RWPE2 (cell line): ENCODE results near the gene DNAJC18.

Experiments
- ATAC-seq: fragments of 200-7000 bp; cut with Tn5 transposase; 3 replicates; pipeline ENCODE4 v1.9.1; 2021; ENCODE audit warnings: low read depth
- DNase-seq: peaks from one replicate; pipeline ENCODE4 v3.0.0-alpha.2; 2020; ENCODE audit warnings: low spot score
- H3K27ac ChIP-seq: fragments of 450-650 bp; 2 replicates; pipeline ENCODE4 v1.5.1; 2017; ENCODE audit warnings: mild to moderate bottlenecking; ENCODE audit not compliant: poor library complexity, severe bottlenecking
- H3K27me3 ChIP-seq: fragments of 250-450 bp; sonication (Bioruptor Pico); 2 replicates; pipeline ENCODE4 v1.5.1; 2021; ENCODE audit warnings: mild to moderate bottlenecking, moderate library complexity; ENCODE audit not compliant: insufficient read depth, poor library complexity, severe bottlenecking
- H3K36me3 ChIP-seq: fragments of 250-450 bp; sonication (Bioruptor Pico); 2 replicates; pipeline ENCODE4 v1.5.1; 2020; ENCODE audit warnings: low read depth, mild to moderate bottlenecking, moderate library complexity
- H3K4me1 ChIP-seq: fragments of 250-450 bp; sonication (Bioruptor Pico); 2 replicates; pipeline ENCODE4 v1.5.1; 2021; ENCODE audit warnings: mild to moderate bottlenecking, moderate library complexity; ENCODE audit not compliant: insufficient read depth, poor library complexity, severe bottlenecking
- H3K4me3 ChIP-seq: fragments of 250-450 bp; sonication (Bioruptor Pico); 2 replicates; pipeline ENCODE4 v1.5.1; 2021; ENCODE audit warnings: mild to moderate bottlenecking, moderate library complexity; ENCODE audit not compliant: severe bottlenecking
- H3K9me3 ChIP-seq: fragments of 250-450 bp; sonication (Bioruptor Pico); 2 replicates; pipeline ENCODE4 v1.5.1; 2021; ENCODE audit warnings: mild to moderate bottlenecking, moderate library complexity; ENCODE audit not compliant: severe bottlenecking
- CTCF ChIP-seq: fragments of 450-650 bp; IDR thresholded peaks from one replicate; pipeline ENCODE4 v1.5.1; 2017; ENCODE audit warnings: mild to moderate bottlenecking, moderate library complexity; ENCODE audit not compliant: poor library complexity, severe bottlenecking

DNAJC18 gene

DNA sequence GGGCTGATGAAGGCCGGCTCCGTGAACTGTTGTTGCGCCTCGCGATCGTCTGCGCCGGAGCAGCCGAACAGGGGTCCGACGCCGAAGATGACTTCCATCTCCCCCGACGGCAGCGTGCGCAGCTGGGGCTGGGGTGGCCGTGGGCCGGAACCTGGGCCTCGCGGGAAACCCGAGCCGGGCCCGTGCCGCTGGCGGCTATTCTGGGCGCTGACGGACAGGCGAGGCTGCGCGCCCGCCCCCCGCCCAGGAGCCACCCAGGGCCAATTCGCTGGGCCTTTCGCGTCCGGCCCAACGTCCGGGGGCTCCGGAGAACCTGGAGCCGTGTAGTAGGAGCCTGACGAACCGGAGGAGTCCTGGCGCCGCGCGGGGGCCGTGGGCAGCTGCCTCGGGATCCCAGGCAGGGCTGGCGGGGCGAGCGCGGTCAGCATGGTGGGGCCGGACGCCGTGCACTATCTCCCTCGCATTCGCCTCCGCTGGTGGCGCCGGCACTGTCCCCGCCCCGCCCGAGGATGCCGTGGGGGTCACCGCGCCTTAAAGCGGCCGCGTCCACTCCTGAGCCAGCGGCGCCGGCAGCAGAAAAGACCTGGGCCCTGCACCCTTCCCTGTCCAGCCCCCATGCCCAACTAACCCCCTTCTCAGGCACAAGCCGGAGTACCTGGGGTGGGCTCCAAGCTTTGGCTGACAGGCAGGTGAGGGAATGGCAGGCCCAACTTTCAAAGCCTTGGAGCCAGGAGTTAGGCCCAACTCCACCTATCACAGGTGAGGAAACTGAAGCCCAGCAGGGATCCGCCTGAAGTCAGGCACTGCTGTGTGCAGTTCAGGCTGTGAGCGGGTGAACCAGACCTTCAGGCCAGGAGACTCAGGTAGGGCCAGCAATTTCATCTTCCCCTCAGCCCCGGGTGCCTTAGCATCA, 44.4 kb downstream of the DNAJC18 start, which contains the start of gene PROB1:
PROB1 (minus strand) TSS at position 451 of the 913 bp plus-strand sequence; CDS start at position 428, 23 bp downstream.
- no peak for TF ChIP-seq CTCF
- H3K4me1 ChIP-seq: peaks cover 12% of the 10 kb centered on the region
- ATAC-seq (no peak), DNase-seq (no peak)
- H3K4me3 ChIP-seq: no peak within 1 kb of the TSS
- no peaks in the 10 kb centered on the region for H3K9me3 ChIP-seq
- H3K27me3 ChIP-seq: no peaks in the 10 kb centered on the region
- H3K36me3 ChIP-seq: no peaks in the 10 kb centered on the region
- no peak within 1 kb of the TSS for H3K27ac ChIP-seq

- peaks cover 12% of the 10 kb centered on the region for H3K4me1 ChIP-seq
- H3K27me3 ChIP-seq: no peaks in the 10 kb centered on the region
- no peaks in the 10 kb centered on the region for H3K9me3 ChIP-seq
- no peaks in the 10 kb centered on the region for H3K36me3 ChIP-seq
- H3K4me3 ChIP-seq: no peak overlapping the region
- TF ChIP-seq CTCF: no peak
- no peak overlapping the region for H3K27ac ChIP-seq
- DNase-seq (no peak), ATAC-seq (no peak)
Observed at GRCh38 chr5:139394123-139394653, 45.1 kb downstream of the DNAJC18 start.

DNA sequence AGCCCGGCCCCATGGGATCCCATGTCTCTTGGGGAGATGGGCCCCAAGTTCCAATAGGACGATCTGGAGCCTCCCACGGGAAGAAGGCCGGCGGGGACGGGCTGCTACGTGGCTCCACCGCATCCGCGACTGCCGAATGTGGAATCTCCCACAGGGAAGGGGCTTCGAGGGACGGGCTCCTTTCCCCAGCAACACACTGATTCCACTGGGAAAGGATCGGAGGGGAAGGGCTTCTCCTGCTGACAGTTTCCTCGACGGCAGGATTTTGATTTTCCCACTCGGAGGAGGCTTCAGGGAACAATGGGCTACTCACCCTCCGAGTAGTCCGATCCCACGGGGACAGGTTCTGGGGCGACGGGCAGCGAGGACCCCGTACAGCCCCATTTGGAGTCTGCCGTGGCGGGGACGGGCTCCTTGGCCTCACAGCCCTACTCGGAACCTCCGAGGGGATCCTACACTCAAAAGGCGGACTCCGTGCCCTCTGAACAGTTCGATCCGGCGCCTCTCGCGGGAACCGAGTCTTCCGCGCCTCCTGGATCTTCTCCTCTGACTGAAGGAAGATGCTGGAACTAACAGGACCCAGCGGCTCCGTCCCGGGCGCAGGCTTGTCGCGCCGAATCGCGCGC, 45.7 kb downstream of the DNAJC18 start:
- ATAC-seq (no peak), DNase-seq (no peak)
- H3K4me3 ChIP-seq: no peak overlapping the region
- H3K36me3 ChIP-seq: no peaks in the 10 kb centered on the region
- no peak for TF ChIP-seq CTCF
- no peaks in the 10 kb centered on the region for H3K9me3 ChIP-seq
- no peaks in the 10 kb centered on the region for H3K27me3 ChIP-seq
- peaks cover 12% of the 10 kb centered on the region for H3K4me1 ChIP-seq
- no peak overlapping the region for H3K27ac ChIP-seq

GRCh38 chr5:139392678-139393496, 46.4 kb downstream of the DNAJC18 start:
- no peak for TF ChIP-seq CTCF
- Histone ChIP-seq H3K4me3 (no peak overlapping the region), H3K27me3 (no peaks in the 10 kb centered on the region), H3K9me3 (no peaks in the 10 kb centered on the region), H3K27ac (no peak overlapping the region), H3K36me3 (no peaks in the 10 kb centered on the region), H3K4me1 (peaks cover 12% of the 10 kb centered on the region)
- no peak for DNase-seq
- no peak for ATAC-seq
